Neural progenitor cell (in vitro differentiated cells): ENCODE results near the gene KRT37.

ENCODE experiments used
- CTCF ChIP-seq: fragments of 200-600 bp; sonication (generic); IDR thresholded peaks from 2 replicates; pipeline ENCODE4 v1.5.1; 2017; ENCODE audit warnings: antibody characterized with exemption, mild to moderate bottlenecking
- EZH2 ChIP-seq: fragments of 200-600 bp; sonication (generic); IDR thresholded peaks from 2 replicates; pipeline ENCODE4 v1.6.1; 2017; ENCODE audit warnings: antibody characterized with exemption, mild to moderate bottlenecking, moderate library complexity
- EZH2phosphoT487 ChIP-seq: fragments of 200-600 bp; sonication (generic); IDR thresholded peaks from 2 replicates; pipeline ENCODE4 v1.6.1; 2017; ENCODE audit warnings: antibody characterized with exemption

GRCh38 chr17:41463746-41464145, 39.4 kb upstream of the KRT37 start:
- TF ChIP-seq CTCF (no peak), EZH2 (no peak), EZH2phosphoT487 (no peak)
